GM18858 (cell line): Measurements from ENCODE around the gene CFH.
"Not testable (repeated sequence)": the region's sequence is repeated elsewhere in the genome, so short reads cannot be mapped to it uniquely, and the experiment has no call there.

Experiments used
- ATAC-seq: cut with Tn5 transposase; IDR thresholded peaks from one replicate; pipeline ENCODE4 v1.9.1; 2021; ENCODE audit not compliant: unreplicated experiment

The CFH gene

DNA sequence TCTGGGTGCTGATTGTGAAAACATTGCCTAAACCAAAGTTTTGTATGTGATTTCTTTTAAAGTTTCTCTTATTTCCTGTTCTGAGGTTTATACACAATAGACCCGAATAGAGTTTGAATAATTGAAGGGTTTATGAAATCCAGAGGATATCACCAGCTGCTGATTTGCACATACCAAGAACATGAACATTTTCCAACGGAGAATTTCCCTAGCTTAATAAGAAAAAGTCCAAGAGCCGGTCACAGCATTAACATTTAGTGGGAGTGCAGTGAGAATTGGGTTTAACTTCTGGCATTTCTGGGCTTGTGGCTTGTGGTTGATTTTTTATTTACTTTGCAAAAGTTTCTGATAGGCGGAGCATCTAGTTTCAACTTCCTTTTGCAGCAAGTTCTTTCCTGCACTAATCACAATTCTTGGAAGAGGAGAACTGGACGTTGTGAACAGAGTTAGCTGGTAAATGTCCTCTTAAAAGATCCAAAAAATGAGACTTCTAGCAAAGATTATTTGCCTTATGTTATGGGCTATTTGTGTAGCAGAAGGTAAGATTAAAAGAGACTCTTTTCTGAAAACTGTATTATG lies at the start of gene CFH:
TSS of gene CFH (plus strand) at position 407 of the 579 bp plus-strand sequence. CDS start at position 482, 75 bp downstream.
- ATAC-seq: no peak

- ATAC-seq: no peak
Measured at GRCh38 chr1:196603651-196604050, 48.2 kb upstream of the CFH start.

- ATAC-seq: no peak
Measured at GRCh38 chr1:196607981-196608380, 43.9 kb upstream of the CFH start.

DNA sequence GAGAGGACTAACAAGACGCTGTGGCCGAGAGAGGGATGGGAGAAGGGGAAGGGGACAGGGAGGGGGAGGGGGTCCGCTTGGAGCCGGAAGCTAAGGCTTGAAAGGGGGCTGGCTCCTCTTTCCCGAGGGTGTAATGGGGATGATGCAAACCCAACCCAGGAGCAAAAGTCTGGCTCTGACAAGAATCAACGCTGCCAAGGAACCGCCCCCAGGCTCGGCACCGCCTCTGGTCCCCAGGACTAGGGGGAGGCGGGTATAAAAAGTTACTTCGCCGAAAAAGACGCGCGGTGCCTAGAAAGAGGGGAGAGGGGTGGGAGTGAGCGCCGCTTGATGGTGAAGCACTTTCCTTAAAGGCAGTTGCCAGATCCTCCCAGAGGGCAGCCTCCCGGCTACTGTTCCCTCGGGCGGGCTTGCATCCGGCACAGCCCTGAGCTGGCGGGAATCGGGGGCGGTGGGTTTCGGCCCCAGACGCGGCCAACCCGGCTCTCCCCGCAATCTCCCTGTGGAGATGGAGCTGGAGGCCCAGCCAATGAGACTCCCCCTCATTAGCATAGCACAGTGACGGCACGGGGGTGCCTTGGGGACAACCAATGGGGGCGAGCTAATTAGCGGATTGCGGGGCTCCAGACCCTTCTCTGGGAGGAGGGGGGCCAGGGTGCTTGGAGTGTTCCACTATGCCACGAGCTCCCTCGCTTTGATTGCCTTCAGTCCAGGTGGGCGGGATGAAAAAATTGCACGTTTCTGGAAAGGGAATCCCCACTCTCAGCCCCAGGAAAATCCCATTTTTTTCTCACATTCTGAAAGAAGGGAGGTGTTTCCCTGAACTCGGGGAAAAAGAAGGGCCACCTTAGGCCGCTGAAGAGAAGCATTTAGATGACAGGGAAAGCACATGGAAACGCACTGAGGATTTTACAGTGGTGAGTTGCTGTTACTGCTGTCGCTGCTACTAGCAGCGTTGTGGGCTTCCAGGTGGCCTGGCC lies 43.2 kb upstream of the CFH start, which contains the start of gene KCNT2:
TSS of gene KCNT2 (minus strand) at position 51 of the 980 bp plus-strand sequence. CDS start 131 bp downstream, outside the sequence.
- ATAC-seq: no peak

DNA sequence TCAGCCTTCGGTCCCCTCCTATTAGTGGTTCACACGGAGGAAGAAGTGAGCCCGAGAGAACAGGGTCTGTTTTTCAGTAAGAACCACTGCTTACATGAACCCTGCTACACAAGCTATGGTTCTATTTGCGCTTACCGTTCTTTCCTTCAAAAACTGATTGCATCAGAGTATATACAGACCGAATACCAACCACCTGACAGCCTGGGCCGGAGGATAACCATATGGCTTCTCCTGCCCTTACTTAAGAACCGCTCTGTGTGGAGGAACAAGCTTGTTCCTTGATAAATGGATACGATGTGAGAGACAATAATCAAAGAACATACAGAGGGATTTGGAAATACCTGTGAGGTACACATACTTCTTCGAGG lies 42.5 kb upstream of the CFH start:
- ATAC-seq: no peak

GRCh38 chr1:196611873-196612272 lies 40.0 kb upstream of the CFH start:
- no peak for ATAC-seq

GRCh38 chr1:196619721-196620120 lies 32.1 kb upstream of the CFH start:
- ATAC-seq: no peak

GRCh38 chr1:196623079-196623478 lies 28.8 kb upstream of the CFH start:
- ATAC-seq: no peak

DNA sequence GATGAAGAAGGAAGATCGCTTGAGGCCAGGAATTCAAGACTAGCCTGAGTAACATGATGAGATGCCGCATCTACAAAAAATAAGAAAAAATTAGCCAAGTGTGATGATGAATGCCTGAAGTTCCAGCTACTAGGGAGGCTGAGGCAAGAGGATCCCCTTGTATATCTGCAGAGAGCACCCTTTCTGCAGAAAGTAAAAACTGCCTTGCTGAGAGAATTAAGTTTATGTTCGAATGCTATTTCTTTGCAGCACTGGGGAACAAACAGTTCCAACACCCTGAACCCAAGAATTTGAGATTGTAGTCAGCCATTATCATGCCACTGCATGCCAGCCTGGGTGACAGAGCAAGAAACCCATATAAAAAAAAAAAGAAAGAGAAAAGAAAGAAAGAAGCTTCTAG lies 23.0 kb upstream of the CFH start:
- no peak for ATAC-seq

DNA sequence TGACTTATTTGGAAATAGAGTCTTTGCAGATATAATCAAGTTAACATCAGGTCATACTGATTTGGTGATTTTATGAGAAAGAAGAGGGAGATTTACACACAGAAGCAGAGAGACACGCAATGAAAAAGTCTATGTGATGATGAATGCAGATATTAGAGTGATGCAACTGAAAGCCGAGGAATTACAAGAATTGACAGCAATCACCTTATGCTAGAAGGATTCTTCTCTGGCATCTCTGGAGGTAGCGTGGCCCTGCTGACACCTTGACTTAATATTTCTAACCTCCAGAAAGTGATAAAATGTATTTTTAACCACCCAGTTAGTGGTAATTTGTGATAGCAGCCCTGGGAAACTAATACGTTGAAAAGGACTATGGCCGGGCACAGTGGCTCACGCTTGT lies 14.2 kb upstream of the CFH start:
- ATAC-seq: no peak

DNA sequence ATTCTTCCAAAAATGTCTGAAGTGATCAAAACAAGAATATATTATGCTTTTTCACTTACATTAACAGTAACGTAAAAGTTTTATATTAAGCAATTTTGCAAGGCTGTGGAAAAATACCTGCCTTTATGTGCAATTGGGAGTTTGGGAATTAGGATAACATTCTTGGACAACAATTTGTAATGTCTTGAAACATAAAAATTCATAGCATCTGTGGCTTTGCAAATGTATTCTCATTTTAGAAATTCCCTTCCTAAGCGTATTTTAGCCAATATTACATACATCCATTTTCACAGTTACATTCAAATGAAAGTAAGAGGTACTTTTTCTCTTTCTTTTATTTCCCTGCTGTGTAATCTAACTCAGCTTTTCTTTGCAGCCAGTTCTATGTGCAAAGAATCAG lies 13.4 kb upstream of the CFH start:
- ATAC-seq: no peak

DNA sequence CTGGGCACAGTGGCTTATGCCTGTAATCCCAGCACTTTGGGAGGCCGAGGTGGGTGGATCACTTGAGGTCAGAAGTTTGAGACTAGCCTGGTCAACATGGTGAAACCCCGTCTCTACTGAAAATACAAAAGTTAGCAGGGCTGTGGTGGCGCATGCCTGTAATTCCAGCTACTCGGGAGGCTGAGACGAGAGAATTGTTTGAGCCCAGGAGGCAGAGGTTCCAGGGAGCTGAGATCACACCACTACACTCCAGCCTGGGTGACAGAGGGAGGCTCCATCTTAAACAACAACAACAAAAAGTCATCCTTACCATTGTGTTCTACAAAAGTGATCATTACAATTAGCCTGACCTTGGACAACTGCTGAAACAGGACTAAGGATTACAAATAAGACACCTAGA lies 12.6 kb upstream of the CFH start:
- not testable (repeated sequence) for ATAC-seq

DNA sequence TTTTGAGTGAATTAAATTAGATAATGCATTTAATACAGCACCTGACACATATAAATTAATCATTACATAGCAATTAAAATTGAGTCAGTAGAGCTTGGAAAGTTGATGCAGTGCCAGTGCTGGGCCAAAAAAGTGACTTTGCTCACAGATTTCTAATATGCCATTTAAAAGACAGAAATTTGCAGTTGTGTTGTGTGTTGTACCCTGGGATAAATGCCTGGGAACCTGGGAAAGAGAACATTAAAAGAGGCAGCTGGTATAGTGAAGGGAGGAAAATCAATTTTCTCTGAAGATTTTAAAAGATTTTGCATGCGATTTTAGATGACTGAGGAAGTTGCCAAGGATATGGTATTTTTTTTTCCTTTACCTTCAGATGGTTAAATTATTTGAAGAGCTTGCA lies 10.9 kb upstream of the CFH start:
- ATAC-seq: no peak

- no peak for ATAC-seq
Measured at GRCh38 chr1:196649990-196650389, 1.9 kb upstream of the CFH start.

DNA sequence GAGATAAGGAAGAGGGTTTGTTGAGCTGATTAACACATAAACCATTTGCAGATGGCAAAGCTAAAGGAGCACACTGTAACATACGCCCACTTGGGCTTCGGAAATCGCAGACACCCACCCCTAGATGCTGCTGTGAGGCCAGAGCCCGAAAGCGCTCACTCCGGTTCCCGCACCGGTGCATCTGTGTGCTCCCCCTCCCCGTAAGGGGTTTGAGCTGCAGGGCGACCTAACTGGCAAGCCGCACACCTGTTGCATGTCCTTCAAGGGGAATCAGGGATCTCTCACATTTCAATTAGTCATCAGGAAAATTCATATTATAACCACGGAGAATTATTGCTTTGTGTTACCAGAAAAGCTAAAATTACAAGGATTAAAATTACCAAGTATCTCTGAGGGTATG lies 1.4 kb upstream of the CFH start:
- no peak for ATAC-seq

DNA sequence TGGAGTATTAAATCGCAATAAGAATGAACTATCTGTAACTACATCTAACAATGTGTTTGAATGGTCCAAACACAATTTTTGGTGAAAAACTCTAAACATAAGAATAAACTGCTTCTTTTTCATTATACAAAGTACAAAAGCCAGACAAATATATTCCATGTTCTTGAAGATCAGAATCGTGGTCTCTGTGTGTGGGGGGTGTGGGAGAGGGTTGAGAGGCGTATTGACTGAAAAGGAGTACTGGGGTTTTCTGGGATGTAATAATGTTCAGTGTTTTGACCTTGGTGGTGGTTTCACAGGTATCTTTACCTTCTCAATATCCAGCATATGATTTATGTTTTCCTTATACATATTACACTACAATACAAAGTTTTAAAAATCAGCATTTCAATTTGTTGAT lies 764 bp upstream of the CFH start:
- ATAC-seq: no peak

- no peak for ATAC-seq
Measured at GRCh38 chr1:196654271-196654670, 2.4 kb downstream of the CFH start.

- no peak for ATAC-seq
Measured at GRCh38 chr1:196655071-196655470, 3.2 kb downstream of the CFH start.

DNA sequence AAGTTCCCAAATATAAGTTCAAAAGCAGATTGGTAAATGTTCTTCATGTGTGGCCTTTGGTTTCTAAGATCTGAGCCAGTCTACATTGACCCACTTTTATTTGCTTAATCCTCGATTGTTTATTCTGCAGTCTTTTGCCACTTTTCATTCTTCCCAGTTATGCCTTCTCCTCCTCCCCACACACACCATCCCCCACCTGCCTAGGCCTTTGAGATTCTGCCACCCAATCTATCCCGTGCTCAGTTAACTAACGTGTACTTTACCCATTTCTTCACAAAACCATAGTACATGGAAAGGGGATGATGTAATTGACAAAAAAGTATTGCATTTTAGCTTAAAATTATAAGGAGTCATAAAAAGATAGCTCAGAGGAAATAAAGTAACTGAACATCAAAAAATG lies 3.7 kb downstream of the CFH start:
- ATAC-seq: no peak

- no peak for ATAC-seq
Measured at GRCh38 chr1:196659471-196659870, 7.6 kb downstream of the CFH start.

- ATAC-seq: no peak
Measured at GRCh38 chr1:196660272-196660671, 8.4 kb downstream of the CFH start.

- peak; percentile 77 for ATAC-seq
Measured at GRCh38 chr1:196660852-196661251, 9.0 kb downstream of the CFH start.
